ENCODE results near the gene SAMD8.

GRCh38 chr10:75208181-75208580, 96.7 kb downstream of the SAMD8 start:
- TF ChIP-seq CTCF (IDR thresholded peaks at IDR 0.05) (no peak), POLR2A (IDR thresholded peaks at IDR 0.05) (no peak)
